Activated CD4-positive, alpha-beta T cell treated with anti-CD3 and anti-CD28 coated beads, Interleukin-2, Interleukin-6, amounts not matched to agents 100 ng/mL and 50 ng/mL, durations not matched to agents 16 hours and 8 hours (primary cell): ENCODE results near the gene AQP6.
"Not testable (repeated sequence)": the region's sequence is repeated elsewhere in the genome, so short reads cannot be mapped to it uniquely, and the experiment has no call there.

Experiments
- DNase-seq: peaks from one replicate; pipeline ENCODE4 v3.0.0-alpha.2; 2020

Gene AQP6

GRCh38 chr12:49973361-49973830, 649 bp downstream of the AQP6 start:
- no peak for DNase-seq

- DNase-seq, result no peak
Observed at GRCh38 chr12:49974231-49974675, 1.5 kb downstream of the AQP6 start.

GRCh38 chr12:49974677-49975317, 2.0 kb downstream of the AQP6 start:
- DNase-seq, result no peak

GRCh38 chr12:49975318-49975761, 2.6 kb downstream of the AQP6 start:
- DNase-seq, result no peak

GRCh38 chr12:49976557-49976956, 3.8 kb downstream of the AQP6 start:
- no peak for DNase-seq

- DNase-seq, result no peak
Observed at GRCh38 chr12:49978125-49978524, 5.4 kb downstream of the AQP6 start.

- no peak for DNase-seq
Observed at GRCh38 chr12:49979016-49979586, 6.4 kb downstream of the AQP6 start.

- DNase-seq, result no peak
Observed at GRCh38 chr12:49979791-49980190, 7.0 kb downstream of the AQP6 start.

- DNase-seq, result no peak
Observed at GRCh38 chr12:49980501-49981349, 8.0 kb downstream of the AQP6 start.

- no peak for DNase-seq
Observed at GRCh38 chr12:49982246-49983087, 9.7 kb downstream of the AQP6 start.

- DNase-seq, result no peak
Observed at GRCh38 chr12:49983892-49984291, 11.1 kb downstream of the AQP6 start.

GRCh38 chr12:49984476-49985359, 12.0 kb downstream of the AQP6 start:
- no peak for DNase-seq

- DNase-seq, result no peak
Observed at GRCh38 chr12:49985981-49986380, 13.2 kb downstream of the AQP6 start.

GRCh38 chr12:49986476-49986875, 13.7 kb downstream of the AQP6 start:
- not testable (repeated sequence) for DNase-seq

- DNase-seq, result no peak
Observed at GRCh38 chr12:49987625-49988303, 15.0 kb downstream of the AQP6 start.

- DNase-seq, result not testable (repeated sequence)
Observed at GRCh38 chr12:49989400-49989799, 16.7 kb downstream of the AQP6 start.

- DNase-seq, result no peak
Observed at GRCh38 chr12:49990273-49990672, 17.5 kb downstream of the AQP6 start.

GRCh38 chr12:49998453-49998852, 25.7 kb downstream of the AQP6 start:
- no peak for DNase-seq

- DNase-seq, result no peak
Observed at GRCh38 chr12:50003595-50003994, 30.8 kb downstream of the AQP6 start.

GRCh38 chr12:50004696-50005095, 31.9 kb downstream of the AQP6 start:
- no peak for DNase-seq

- DNase-seq, result no peak
Observed at GRCh38 chr12:50005175-50005574, 32.4 kb downstream of the AQP6 start.
